Inflammatory macrophage treated with lipopolysaccharide for 4 hours (primary cell): ENCODE measurements around the gene MAB21L3.

Experiments used
- DNase-seq: peaks from one replicate; pipeline ENCODE4 v3.0.0-alpha.2; 2020

MAB21L3 gene

DNA sequence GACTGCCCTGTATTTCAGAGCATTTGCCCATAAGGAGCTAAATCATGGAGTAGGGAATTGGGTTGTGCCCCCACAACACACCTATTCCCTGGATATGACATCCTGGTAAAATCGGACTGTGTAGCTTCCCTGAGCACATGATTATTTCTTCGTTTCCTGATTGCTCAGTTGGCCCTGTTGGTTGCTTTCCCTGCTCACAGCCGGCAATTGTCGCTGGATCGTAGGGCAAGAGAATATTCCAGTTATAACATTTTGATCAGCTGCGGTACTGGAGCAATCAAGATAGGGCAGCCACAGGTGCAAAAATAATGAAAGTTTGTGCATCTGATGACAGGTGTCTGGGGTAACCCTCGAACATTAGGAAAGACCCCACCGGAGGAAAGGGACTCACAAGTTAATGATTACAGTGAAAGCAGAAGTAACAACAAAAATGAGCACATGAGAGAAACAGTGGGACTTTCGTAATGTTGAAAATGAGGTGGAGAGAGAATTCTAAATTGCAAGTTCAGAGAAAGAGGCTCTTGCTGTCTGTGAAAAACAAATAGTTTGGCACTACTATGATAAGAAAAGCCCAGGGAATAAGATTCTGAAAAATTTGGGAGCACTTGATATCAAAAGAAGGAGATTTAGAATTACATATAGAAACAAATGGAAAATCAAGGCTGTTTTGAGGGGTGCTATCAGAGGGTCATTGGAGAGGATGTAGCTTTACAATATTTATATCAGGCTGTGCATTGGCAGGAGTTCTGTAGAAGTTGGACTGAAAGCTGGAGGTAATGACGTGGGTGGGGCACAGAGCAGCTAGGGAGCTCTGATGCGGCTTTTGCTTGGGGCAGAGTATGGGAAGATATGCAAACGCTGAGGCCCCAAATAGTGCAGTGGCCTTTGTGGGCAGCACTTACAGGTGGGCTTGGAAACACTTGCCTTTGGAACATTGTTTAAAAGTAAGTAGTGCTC lies at the start of gene MAB21L3:
Gene MAB21L3 (plus strand): TSS at position 833 of the 957 bp plus-strand sequence. CDS start 1,217 bp downstream, outside the sequence.
- peak; percentile 9 for DNase-seq

DNA sequence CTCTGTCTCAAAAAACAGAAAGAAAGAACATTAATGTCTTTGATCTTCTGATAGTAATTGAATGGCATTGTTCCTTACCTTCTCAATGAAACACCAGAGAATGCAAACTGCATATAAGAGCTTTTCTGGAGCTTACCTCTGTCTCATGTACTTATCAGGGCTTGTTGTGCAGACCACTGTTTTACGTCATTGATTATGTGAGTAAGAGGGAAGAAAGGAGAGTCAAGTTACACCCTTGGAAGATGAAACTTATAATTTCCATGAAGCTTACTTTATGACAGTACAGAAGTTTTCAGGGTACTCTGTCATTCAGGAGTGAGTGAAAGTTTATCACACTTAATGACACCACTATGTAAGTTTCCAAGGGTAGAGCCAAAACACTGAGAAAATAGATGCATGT lies 49.0 kb upstream of the MAB21L3 start:
- no peak for DNase-seq

DNA sequence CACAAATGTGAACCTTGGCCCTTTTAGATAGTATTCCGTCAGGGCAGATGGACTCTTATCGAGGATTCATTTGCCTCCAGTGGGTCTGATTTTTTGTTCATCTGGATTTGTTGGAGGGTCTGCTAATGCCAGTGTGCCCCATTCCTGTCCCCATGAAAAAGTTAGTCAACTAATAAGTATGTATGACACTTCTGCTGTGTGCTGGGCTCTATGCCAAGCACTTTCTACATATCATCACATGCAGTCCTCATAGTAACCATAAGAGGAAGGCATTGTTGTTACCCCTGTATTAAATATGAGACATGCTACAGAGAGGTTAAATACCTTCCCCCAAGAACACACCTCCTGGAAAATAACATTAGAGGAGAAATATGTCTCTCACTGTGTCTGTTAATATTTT lies 46.6 kb upstream of the MAB21L3 start:
- DNase-seq = no peak

DNA sequence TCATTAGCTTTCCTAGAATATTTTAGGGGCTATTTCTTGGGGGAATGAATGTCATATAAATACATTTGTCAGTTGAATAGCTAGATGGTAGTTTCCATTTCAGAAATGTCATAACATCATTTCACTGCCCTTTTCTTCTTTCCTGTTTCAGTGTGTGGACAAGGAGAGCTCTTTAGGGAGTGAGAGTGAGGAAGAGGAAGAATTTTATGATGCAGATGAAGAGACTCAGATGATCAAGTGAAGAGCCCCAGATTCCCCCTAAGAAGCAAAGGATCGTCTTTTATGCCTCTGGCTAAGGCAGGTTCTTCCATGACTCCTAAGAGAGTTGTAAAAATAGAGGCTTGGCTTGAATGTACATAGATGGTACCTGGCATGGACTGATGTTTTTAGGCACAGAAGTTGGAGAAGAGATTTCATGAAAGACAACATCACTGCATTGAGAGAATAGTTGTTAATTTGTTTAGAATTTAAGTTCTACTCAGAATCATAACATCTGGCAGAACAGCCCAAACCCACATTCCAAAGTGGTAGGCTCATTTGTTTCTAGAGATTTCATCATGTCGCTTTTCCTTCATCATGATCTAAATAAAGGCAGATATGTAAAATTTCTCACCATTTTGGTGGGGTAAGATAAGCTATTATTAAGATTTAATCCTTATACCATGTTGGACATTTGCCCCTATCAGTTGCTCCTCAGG lies 44.2 kb upstream of the MAB21L3 start:
- DNase-seq = no peak

DNA sequence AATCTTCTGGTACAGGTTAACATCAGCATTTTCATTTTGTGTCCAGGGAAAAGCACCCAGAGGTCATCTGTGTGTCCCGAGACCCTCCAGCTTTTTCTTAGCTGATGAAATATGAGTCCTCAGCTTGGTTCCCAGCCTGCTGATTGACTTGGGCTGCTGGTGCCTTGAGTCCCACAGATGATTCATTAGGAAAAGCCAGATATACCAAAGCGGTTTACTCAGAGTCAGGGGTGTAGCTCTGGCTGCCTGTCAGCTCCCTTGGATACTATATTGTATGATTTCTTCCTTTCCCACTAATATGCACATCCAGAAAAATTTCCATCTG lies 43.7 kb upstream of the MAB21L3 start:
- no peak for DNase-seq

DNA sequence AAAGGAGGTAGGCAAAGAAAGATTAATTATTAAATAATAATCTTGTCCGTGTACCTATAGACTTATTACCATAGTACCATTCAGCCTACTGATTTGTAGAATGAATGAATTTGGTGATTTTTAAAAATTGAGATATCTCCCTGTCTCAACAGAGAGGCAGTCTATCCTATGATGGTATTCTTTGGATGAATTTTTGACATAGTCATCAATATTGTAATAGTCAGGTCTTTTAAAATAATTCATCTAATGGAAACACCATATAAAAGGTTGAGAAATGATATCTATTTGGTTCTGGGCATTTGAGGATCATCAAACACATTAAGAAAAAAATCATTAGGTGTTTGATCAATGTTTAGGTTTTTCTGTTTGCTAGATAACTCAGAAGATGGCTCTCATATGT lies 35.6 kb upstream of the MAB21L3 start:
- no peak for DNase-seq

DNA sequence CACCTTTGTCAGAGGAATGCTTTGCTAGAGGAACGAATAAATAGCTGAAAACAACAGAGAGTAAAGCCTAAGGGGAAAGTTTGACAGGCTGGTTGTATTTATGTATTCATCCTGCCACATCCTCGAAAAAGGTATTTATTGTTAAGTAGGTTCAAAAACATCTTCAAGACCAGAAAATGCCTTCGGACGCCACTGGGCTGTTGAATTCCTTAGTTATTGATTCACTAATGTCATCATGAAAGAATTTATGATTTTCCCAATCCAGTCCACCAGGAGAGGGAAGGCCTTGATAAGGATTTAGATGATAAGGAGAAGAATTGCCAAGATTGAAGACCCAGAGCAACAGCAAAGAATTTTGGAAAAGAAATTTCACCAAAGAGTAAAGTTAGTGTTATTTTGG lies 35.2 kb upstream of the MAB21L3 start:
- DNase-seq = no peak

DNA sequence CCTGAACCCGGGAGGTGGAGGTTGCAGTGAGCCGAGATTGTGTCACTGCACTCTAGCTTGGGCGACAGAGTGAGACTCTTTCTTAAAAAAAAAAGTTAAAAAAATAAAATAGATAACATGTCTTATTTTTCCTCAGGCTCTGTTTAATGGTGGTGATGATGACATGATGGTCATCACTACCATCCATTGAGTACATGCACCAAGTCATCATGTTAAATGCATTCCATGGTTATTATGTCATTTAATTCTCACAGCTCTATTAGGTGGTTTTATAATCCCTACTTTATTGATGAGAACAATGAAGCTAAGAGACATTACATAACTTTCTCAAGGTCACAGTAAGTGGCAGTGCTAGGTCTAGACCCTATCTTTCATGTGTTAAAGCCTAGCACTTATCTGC lies 34.4 kb upstream of the MAB21L3 start:
- DNase-seq = no peak

DNA sequence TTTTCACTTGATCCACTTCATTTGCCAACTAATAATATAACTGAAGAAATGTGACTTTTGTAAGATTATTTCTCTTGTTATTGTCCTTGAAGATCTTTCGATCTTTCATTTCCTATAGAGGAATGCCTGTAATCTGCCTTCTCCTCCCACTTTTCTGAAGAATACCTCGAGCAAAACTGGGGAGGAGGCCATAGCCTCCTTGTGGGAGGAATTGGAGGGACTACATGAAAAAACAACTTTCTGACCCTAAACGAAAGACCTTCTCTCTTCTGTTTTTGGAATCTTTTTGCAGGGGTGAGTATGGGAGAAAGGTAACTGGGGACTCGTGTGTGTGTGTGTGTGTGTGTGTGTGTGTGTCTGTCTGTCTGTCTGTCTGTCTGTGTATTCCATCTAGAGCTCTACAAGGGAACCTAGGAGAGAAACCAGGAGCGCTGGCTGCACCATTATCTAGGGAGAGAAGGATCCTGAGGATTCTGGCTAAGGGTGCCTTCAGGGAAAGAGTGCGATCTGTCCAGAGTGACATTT lies 32.4 kb upstream of the MAB21L3 start:
- no peak for DNase-seq

DNA sequence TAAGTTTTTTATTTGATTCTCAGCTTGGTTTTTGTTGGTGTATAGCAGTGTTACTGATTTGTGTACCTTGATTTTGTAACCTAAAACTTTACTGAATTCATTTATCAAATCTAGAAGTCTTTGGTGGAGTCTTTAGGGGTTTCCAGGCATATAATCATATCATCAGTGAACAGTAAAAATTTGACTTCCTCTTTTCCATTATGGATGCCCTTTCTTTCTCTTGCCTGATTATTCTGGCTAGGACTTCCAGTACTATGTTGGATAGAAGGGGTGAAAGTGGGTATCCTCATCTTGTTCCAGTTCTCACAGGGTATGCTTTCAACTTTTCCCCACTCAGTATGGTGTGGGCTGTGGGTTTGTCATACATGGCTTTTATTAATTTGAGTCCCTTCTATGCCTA lies 23.6 kb upstream of the MAB21L3 start:
- no peak for DNase-seq

DNA sequence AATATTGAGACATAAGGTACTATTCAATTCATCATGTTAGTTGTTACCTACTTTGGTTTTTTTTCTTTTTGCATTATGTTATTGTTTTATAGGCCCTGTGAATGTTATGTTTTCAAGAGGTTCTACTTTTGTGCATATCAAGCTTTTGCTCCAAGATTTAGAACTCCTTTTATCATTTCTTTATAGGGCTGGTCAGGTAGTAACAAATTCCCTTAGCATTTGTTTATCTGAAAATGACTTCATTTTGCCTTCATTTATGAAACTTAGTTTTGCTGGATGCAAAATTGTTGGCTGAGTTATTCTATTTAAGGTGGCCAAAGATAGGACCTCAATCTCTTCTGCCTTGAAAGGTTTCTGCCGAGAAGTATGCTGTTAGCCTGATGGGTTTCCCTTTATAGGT lies 21.3 kb upstream of the MAB21L3 start:
- no peak for DNase-seq

DNA sequence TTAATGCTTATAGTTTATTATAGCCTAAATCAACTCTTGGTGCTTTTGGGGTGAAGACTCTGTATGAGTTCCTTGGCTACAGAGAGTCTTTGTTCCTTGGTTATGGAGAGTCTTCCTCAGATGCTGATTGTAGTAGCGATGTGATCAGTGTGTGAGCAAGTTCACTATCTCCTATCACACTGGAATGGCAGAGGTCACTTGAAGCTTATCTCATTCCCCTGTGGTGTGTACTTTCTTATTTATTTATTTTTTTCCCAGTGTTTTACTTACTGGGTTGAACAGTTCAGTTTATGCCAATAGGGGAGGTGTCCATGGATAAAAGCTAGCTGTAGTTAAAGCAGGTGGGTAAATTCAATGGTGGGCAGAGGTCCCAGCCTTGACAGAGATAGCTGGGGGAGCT lies 20.1 kb upstream of the MAB21L3 start:
- no peak for DNase-seq

DNA sequence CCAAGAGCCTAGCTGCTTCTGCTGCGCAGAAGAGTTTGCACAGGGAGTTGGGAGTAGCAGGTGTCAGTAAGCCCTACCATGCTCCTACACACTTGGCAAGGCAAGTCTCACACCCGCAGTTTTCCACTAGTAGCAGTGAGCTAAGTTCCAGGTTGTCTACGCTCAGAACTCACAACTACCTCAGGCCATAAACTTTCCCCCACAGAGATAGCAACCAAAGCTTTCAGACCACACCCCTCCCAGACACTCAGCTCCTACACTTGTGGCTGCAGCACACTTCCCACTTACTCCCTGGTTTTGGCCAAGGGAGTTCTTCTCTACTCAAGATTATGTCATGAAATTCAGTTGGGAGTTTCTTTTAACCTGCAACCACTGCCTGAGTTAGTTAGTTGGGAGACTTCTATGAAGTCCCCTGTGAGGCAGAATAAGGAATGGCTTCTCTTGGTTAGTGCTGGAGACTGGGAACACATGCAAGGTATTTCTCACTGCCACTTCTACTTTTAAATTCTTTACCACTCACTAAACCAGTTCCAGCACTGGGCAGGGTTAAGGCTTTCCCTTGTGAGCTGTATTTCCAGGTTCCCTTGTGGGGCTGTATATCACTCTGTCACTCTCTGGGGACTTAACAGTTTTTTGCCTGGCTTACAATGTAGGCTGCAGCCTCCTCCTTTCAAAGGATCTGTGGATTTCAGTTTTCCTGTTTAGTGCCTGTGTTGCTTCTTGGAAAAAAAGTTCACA lies 18.3 kb upstream of the MAB21L3 start:
- no peak for DNase-seq

DNA sequence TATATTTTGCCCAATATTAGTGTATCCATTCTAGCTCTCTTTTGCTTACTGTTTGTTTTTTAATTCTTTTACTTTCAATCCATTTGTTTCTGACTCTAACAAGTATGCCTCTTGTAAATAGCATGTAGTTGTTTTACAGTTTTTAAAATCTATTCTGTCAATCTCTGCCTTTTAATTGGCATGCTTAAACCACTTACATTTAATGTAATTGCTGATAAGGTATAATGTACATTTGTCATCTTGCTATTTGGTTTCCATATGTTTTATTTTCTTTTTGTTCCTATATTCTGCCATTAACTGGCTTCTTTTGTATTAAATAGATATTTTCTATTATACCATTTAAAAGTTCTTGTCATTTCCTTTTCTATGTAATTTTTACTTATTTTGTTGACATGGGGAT lies 16.2 kb upstream of the MAB21L3 start:
- no peak for DNase-seq

DNA sequence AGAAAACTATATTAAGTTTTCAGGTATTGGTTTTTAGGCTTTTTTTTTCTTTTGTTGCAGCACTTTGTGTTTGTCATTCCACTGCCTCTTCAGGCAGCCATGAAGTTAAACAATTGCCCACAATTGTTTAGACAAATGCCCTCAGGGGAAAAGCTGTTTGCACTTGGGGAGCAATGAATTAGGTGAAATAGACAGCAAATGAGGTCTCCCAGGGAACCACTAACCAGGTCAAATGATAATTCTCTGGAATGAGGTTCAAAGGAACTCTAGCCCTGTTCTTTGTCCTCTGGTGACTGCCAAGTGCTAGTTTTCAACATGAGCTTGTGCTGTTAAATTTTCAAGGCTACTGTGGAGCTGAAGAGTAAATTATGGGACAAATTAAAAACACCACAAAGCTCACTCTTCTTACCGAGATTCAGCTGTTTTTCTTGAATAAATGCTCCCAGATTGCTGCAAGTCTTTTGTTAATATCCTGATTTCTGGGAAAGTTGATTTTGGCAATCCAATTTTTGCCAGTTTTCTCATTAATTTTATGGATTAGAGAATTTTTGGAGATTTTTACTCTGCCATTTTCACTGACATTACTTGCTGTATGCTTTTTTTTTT lies 15.1 kb upstream of the MAB21L3 start:
- no peak for DNase-seq

DNA sequence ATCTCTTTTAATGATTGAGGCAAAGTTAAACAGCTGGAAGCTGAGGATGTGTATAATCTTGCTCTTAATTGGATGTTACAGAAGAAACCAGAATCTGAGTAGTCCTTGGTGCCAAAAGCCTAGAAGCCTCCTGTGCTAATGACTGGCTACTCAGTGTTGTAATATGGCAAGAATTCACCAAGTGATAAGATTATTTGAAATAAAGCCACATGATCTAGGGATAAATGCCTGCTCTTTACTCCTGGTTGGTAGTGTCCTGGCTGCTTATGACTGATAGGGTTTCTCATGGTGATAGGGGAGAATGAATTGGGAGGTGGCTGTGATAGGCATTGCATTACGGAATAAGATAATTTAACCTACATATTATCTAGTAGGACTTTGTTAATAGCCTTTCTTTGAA lies 13.6 kb upstream of the MAB21L3 start:
- DNase-seq = no peak

DNA sequence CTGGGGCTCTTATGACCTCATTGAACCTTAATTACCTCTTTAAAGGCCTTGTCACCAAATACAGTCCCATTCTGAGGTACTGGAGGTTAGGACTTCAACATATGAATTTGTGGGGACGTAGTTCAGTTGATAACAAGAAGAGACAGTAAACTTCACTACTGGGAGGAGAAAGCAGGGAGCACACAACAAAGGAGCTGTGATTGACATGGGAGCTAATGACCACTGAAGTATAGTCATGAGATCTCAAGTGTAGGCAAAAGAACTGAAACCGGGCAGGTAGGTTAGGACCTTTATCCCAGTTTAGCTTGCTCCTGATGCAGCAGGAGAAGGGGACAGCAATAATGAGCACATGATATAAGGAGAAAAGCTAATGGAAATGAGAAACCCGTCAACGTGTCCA lies 11.8 kb upstream of the MAB21L3 start:
- no peak for DNase-seq

DNA sequence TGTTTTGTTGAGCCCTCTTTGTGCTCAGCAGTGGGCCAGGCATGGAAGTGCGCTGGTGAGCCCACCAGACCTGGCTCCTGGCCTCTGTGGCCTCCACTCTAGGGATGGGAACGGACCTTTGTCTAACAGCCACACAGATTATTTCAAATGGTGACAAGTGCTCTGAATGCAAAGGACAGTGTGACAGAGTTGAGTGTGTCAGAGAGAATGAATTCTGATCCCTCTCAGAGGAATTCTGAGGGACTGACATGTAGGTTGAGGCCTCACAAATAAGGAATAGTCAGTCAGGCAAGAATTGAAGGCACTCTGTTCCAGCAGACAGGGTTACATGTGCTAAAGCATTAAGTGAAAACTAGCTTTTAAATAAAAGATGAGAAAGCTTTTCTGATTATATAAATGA lies 11.3 kb upstream of the MAB21L3 start:
- DNase-seq = no peak

DNA sequence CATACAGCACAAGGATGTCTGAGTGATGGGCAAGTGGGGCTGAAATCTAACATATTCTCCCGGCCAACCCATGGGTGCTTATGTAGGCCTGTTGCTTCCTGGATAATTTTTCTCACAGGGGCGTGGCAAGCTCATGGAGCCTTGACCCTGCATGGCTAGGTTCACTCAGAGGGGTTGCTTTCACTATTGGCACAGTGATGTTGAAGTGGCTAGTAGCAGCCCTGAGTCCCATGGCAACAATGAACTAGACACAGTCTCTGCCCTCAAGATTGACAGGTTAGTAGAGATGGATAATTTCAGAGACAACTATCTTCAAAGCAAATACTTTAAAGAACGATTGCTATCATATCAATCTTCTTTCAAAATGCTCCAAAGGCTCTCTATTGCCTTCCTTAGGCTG lies 6.5 kb upstream of the MAB21L3 start:
- DNase-seq = no peak

DNA sequence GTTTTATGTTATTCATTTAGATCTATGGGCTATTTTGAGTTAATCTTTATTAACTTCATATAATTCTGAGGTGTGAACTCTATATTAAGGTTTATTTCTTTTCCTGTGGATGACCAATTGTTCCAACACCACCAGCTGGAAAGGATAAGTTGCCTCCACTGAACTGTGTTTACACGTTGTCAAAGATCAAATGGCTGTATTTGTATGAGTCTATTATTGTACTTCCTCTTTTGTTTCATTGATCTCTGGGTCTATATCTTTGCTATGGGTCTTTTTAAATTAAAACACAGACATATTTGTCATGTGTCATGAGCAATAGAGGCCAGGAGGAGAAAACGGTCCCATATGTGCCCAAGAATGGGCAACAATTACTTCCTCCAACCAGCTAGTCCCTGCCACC lies 5.2 kb upstream of the MAB21L3 start:
- DNase-seq = no peak

DNA sequence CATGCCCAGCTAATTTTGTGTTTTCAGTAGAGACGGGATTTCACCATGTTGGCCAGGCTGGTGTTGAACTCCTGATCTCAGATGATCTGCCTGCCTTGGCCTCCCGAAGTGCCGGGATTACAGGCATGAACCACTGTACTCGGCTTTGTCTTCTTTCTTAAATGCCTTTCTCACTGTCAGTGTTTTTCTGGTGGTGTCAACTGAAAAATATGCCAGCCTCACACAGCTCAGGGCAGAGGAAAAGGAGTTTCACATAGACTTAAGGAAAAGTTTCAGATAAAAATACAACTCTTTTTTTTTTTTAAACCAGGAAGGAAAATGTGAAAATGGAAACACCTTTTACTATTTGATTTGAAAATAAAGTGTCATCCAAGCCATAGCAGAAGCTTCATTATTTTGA lies 4.6 kb upstream of the MAB21L3 start:
- DNase-seq = no peak

DNA sequence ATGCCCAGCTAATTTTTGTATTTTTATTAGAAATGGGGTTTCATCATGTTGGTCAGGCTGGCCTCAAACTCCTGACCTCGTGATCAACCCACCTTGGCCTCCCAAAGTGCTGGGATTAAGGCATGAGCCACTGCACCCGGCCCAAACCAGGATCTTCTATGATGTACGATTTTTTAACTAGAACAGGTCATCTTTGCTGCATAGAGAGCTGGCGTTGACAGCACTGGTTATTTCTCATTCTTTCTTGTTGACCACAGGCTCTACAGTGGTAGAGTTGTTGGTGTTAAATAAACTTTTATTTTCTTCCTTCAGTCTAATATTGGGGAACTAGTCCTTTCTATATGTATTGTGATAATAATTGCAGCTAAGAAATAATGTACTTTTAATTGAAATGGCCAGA lies 3.8 kb upstream of the MAB21L3 start:
- DNase-seq = no peak

DNA sequence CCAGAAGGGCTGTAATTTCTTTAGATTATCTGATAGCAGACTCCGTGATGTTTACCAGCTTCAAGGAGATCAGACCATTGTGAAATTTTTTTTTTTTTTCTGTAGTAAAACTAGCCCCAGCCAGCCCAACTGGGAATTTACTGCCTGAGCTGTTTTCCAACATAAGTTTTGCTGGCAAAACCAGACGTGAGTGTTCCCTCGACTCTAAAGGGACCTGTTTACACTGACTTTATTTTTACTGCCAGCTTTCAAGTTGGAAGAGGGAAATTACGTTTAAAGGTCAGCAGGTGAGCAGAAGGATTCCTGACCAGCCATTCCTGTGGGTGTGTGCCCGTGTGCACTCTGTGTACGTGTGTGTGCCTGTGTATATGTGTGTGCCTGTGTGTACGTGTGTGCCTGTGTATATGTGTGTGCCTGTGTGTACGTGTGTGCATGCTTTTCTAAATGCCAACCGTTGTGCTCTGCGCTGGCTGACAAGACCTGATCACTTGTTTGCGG lies 374 bp downstream of the MAB21L3 start:
- DNase-seq = no peak
